H1 (cell line): ENCODE results near the gene PPP1CA. TPM values are rescaled to one million over a fixed set of nuclear protein-coding genes. Genes with fewer than 3 reads are reported as not detected.

Source experiments
- CEBPB ChIP-seq: IDR thresholded peaks from 2 replicates; pipeline ENCODE4 v1.6.1; 2012; ENCODE audit warnings: low read depth, low read length
- CHD7 ChIP-seq: fragments of 300-600 bp; sonication (generic); IDR thresholded peaks from 2 replicates; pipeline ENCODE4 v1.7.1; 2012; ENCODE audit warnings: low read length, moderate library complexity, mild to moderate bottlenecking, inconsistent platforms; ENCODE audit not compliant: insufficient replicate concordance
- KDM1A ChIP-seq: fragments of 200-600, 300-600 bp; sonication (generic); IDR thresholded peaks from 2 replicates; pipeline ENCODE4 v1.7.1; 2016; ENCODE audit warnings: mild to moderate bottlenecking, low read length, borderline replicate concordance
- RXRA ChIP-seq: IDR thresholded peaks from 2 replicates; pipeline ENCODE4 v1.6.1; 2011; ENCODE audit warnings: low read depth, mild to moderate bottlenecking, low read length, moderate library complexity; ENCODE audit not compliant: insufficient read depth
- SIX5 ChIP-seq: IDR thresholded peaks from 2 replicates; pipeline ENCODE4 v1.6.1; 2011; ENCODE audit warnings: mild to moderate bottlenecking, low read depth, low read length
- polyA plus RNA-seq, 7 experiments: library from polyadenylated mRNA; depleted of rRNA in 3 of 7; stranded (reverse) in 5 of 7; unstranded in 2 of 7; fragments of >200 nt in 5 of 7; fragments of 200-250 nt in 2 of 7; gene quantifications; 1 replicate in 5 of 7; 2 replicates in 1 of 7; 4 replicates in 1 of 7; pipeline versions ENCODE4 v1.2.1 to v1.2.3, GENCODE V29; 2011 to 2013; ENCODE audit warnings: missing spikeins in 2 of 7, mixed read lengths in 2 of 7
- total RNA-seq: library from RNA; stranded (reverse); fragmentation: NEBNext Ultra II Directional; extraction: Animal tissue kit (Norgen Biotek cat#: 25700); gene quantifications from 2 replicates; pipeline ENCODE4 v1.2.1, GENCODE V29; 2021

Gene PPP1CA
- total and polyA plus RNA-seq, 2 of the 8 experiments (the other 6 are each of a cell fraction or from before 2014, with no cell fraction given) = 198 to 359 TPM

- TF ChIP-seq CHD7 = no peak
- no peak for TF ChIP-seq SIX5
- no peak for TF ChIP-seq CEBPB
- no peak for TF ChIP-seq RXRA
- no peak for TF ChIP-seq KDM1A
Observed at GRCh38 chr11:67420147-67420645, 18.5 kb upstream of the PPP1CA start (continued).
